Smooth muscle cell (in vitro differentiated cells): ENCODE results near the gene GCKR. TPM values are rescaled to one million over a fixed set of nuclear protein-coding genes. Genes with fewer than 3 reads are reported as not detected.
"Not testable (repeated sequence)": the region's sequence is repeated elsewhere in the genome, so short reads cannot be mapped to it uniquely, and the experiment has no call there.

Experiments used
- DNase-seq: peaks from one replicate; lab custom pipeline; 2025; ENCODE audit not compliant: unreplicated experiment; lab: John Stamatoyannopoulos, UW
- H2AFZ ChIP-seq: fragments of 200-600 bp; sonication (generic); 2 replicates; pipeline ENCODE4 v1.6.0; 2016; ENCODE audit warnings: antibody characterized with exemption, low read depth, mild to moderate bottlenecking
- H3F3A ChIP-seq: fragments of 200-600 bp; sonication (generic); 2 replicates; pipeline ENCODE4 v1.6.0; 2017; ENCODE audit warnings: antibody characterized with exemption, low read depth
- H3K27ac ChIP-seq: fragments of 200-600 bp; sonication (generic); 2 replicates; pipeline ENCODE4 v1.5.1; 2016; ENCODE audit warnings: low read depth, mild to moderate bottlenecking
- H3K27me3 ChIP-seq: fragments of 200-600 bp; sonication (generic); 2 replicates; pipeline ENCODE4 v1.6.1; 2016; ENCODE audit warnings: low read depth, mild to moderate bottlenecking
- H3K36me3 ChIP-seq: fragments of 200-600 bp; sonication (generic); 2 replicates; pipeline ENCODE4 v1.5.1; 2016; ENCODE audit warnings: low read depth
- H3K4me1 ChIP-seq: fragments of 200-600 bp; sonication (generic); 2 replicates; pipeline ENCODE4 v1.5.1; 2016; ENCODE audit warnings: low read depth
- H3K4me2 ChIP-seq: fragments of 200-600 bp; sonication (generic); 2 replicates; pipeline ENCODE4 v1.6.0; 2016; ENCODE audit warnings: mild to moderate bottlenecking
- H3K4me3 ChIP-seq: fragments of 200-600 bp; sonication (generic); 2 replicates; pipeline ENCODE4 v1.5.1; 2016; ENCODE audit warnings: mild to moderate bottlenecking
- H3K79me2 ChIP-seq: fragments of 200-600 bp; sonication (generic); 2 replicates; pipeline ENCODE4 v1.6.0; 2016; ENCODE audit warnings: low read depth, mild to moderate bottlenecking
- H3K9ac ChIP-seq: fragments of 200-600 bp; sonication (generic); 2 replicates; pipeline ENCODE4 v1.6.0; 2016; ENCODE audit warnings: low read depth
- H3K9me3 ChIP-seq: fragments of 200-600 bp; sonication (generic); replicated peaks from 2 replicates; pipeline ENCODE4 v1.5.1; 2016; ENCODE audit warnings: low read depth
- H4K20me1 ChIP-seq: fragments of 200-600 bp; sonication (generic); 2 replicates; pipeline ENCODE4 v1.6.0; 2016; ENCODE audit warnings: low read depth
- CTCF ChIP-seq: fragments of 200-600 bp; sonication (generic); IDR thresholded peaks from 2 replicates; pipeline ENCODE4 v1.5.1; 2017; ENCODE audit warnings: borderline replicate concordance, mild to moderate bottlenecking, antibody characterized with exemption; ENCODE audit not compliant: insufficient read depth, poor library complexity, severe bottlenecking
- WGBS: methylation state at CpG from one replicate; pipeline ENCODE4 v1.1.7; 2016; ENCODE audit warnings: low lambda C conversion rate; 5-methylcytosine and 5-hydroxymethylcytosine counted together
- polyA plus RNA-seq: library from polyadenylated mRNA; unstranded; fragments of >200 nt; fragmentation: Nextera tagmentation; extraction: Ambion mirVana; gene quantifications from 2 replicates; pipeline ENCODE4 v1.2.1, GENCODE V29; 2016
- total RNA-seq: library from RNA; depleted of rRNA; stranded (reverse); fragments of >200 nt; gene quantifications from 2 replicates; pipeline ENCODE4 v1.2.3, GENCODE V29; 2014

Gene GCKR
- total and polyA plus RNA-seq, 2 experiments from 2014 or later, result 0.70 TPM; not detected in 1

GRCh38 chr2:27527182-27527581, 30.5 kb downstream of the GCKR start:
- H2AFZ ChIP-seq, result no peak overlapping the region
- H3K79me2 ChIP-seq, result no peaks in the 10 kb centered on the region
- H4K20me1 ChIP-seq, result no peaks in the 10 kb centered on the region
- H3K27me3 ChIP-seq, result no peaks in the 10 kb centered on the region
- no peak overlapping the region for H3K4me3 ChIP-seq
- no peak for DNase-seq
- H3K27ac ChIP-seq, result no peak overlapping the region
- no peaks in the 10 kb centered on the region for H3K36me3 ChIP-seq
- no peak for TF ChIP-seq CTCF
- H3F3A ChIP-seq, result no peaks in the 10 kb centered on the region
- H3K9me3 ChIP-seq, result no peaks in the 10 kb centered on the region
- H3K4me1 ChIP-seq, result no peaks in the 10 kb centered on the region
- no peak overlapping the region for H3K9ac ChIP-seq
- H3K4me2 ChIP-seq, result no peak overlapping the region
- 57% methylated on average over 3 of the region's 3 CpGs for whole genome bisulfite sequencing

- H3K4me1 ChIP-seq, result no peaks in the 10 kb centered on the region
- H3K27ac ChIP-seq, result no peak overlapping the region
- no peak overlapping the region for H3K4me2 ChIP-seq
- no peaks in the 10 kb centered on the region for H3F3A ChIP-seq
- H4K20me1 ChIP-seq, result no peaks in the 10 kb centered on the region
- 96% methylated on average over 2 of the region's 2 CpGs for WGBS
- no peaks in the 10 kb centered on the region for H3K79me2 ChIP-seq
- no peak for TF ChIP-seq CTCF
- no peak overlapping the region for H3K9ac ChIP-seq
- H3K9me3 ChIP-seq, result no peaks in the 10 kb centered on the region
- no peak overlapping the region for H2AFZ ChIP-seq
- no peak for DNase-seq
- H3K4me3 ChIP-seq, result no peak overlapping the region
- H3K27me3 ChIP-seq, result peaks cover 17% of the 10 kb centered on the region
- no peaks in the 10 kb centered on the region for H3K36me3 ChIP-seq
These were observed 35.3 kb downstream of the GCKR start for GRCh38 chr2:27531983-27532382.

GRCh38 chr2:27537287-27537686, 40.6 kb downstream of the GCKR start:
- Histone ChIP-seq H3F3A (no peaks in the 10 kb centered on the region), H4K20me1 (no peaks in the 10 kb centered on the region), H3K9ac (no peak overlapping the region), H3K27ac (no peak overlapping the region), H2AFZ (no peak overlapping the region), H3K27me3 (peaks cover 17% of the 10 kb centered on the region), H3K79me2 (no peaks in the 10 kb centered on the region), H3K4me3 (no peak overlapping the region), H3K4me1 (no peaks in the 10 kb centered on the region), H3K9me3 (no peaks in the 10 kb centered on the region), H3K4me2 (no peak overlapping the region), H3K36me3 (no peaks in the 10 kb centered on the region)
- WGBS, result 84% methylated on average over 4 of the region's 4 CpGs
- TF ChIP-seq CTCF, result no peak
- no peak for DNase-seq

DNA sequence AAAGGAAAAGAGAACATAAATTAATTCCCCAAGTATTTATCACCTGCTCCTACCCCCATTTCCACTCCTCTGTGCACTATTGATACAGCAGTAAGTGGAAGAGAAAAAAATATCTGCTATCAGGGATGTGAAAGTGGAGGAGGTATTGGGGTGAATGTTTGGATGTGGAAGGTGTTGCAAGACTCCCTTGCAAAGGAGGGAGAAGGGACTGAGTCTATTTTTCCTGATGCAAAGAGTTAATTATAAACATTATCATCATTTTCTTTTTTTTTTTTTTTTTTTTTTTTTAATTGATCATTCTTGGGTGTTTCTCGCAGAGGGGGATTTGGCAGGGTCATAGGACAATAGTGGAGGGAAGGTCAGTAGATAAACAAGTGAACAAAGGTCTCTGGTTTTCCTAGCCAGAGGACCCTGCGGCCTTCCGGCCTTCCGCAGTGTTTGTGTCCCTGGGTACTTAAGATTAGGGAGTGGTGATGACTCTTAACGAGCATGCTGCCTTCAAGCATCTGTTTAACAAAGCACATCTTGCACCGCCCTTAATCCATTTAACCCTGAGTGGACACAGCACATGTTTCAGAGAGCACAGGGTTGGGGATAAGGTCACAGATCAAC, 42.3 kb downstream of the GCKR start:
- not testable (repeated sequence) for H3K9ac ChIP-seq, H3K79me2 ChIP-seq
- WGBS, result 90% methylated on average over 2 of the region's 6 CpGs

GRCh38 chr2:27539649-27540048, 43.0 kb downstream of the GCKR start:
- H3K9me3 ChIP-seq, H4K20me1 ChIP-seq, H2AFZ ChIP-seq, H3K27ac ChIP-seq, H3K4me3 ChIP-seq, DNase-seq, H3K36me3 ChIP-seq, H3F3A ChIP-seq, H3K9ac ChIP-seq, H3K79me2 ChIP-seq, H3K4me1 ChIP-seq, H3K4me2 ChIP-seq: not testable (repeated sequence)
- 90% methylated on average over 5 of the region's 35 CpGs for WGBS
- H3K27me3 ChIP-seq, result peaks cover 12% of the 10 kb centered on the region

More for the DNA sequence above, 42.3 kb downstream of the GCKR start:
- not testable (repeated sequence) for DNase-seq, H3K9me3 ChIP-seq, H2AFZ ChIP-seq, H3F3A ChIP-seq, H3K4me1 ChIP-seq, H3K27ac ChIP-seq, H4K20me1 ChIP-seq, H3K4me3 ChIP-seq, H3K36me3 ChIP-seq, H3K4me2 ChIP-seq
- peaks cover 19% of the 10 kb centered on the region for H3K27me3 ChIP-seq
